ENCODE measurements around the gene PSORS1C1.

Gene PSORS1C1

DNA sequence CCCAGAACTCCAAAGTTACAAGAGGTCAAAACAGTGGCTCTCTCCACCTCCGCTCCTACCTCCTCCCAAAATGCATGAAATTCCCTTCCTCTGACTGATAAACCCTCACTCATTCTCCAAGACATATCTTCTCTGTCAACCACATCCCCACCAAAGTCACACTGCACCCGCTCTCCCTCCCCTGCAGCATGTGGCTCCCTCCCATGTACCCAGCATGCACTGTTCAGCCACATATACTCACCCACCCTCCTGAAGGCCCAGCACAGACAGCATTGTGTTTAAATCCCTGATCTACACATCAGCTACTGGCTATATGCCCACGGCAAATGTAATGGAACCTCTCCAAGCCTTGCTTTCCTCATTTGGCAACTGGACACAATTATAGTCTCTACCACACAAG, 61.4 kb downstream of the PSORS1C1 start:
- Histone ChIP-seq H3K9ac (ENCODE audit: low read length) (no peak overlapping the region), H3K4me1 (ENCODE audit: low read length) (peaks cover 37% of the 10 kb centered on the region), H3K4me2 (ENCODE audit: low read length) (no peak overlapping the region), H3K27me3 (ENCODE audit: low read depth, low read length) (no peaks in the 10 kb centered on the region), H3K79me2 (ENCODE audit: low read length) (peaks cover 92% of the 10 kb centered on the region), H3K36me3 (replicated peaks; ENCODE audit: low read depth, low read length) (peaks cover 8% of the 10 kb centered on the region), H4K20me1 (ENCODE audit: insufficient read depth, low read length) (peaks cover 24% of the 10 kb centered on the region), H2AFZ (ENCODE audit: low read depth, low read length) (no peak overlapping the region), H3K9me3 (ENCODE audit: insufficient read depth, low read length) (no peaks in the 10 kb centered on the region), H3K27ac (ENCODE audit: low read length) (no peak overlapping the region), H3K4me3 (ENCODE audit: low read length) (no peak overlapping the region)
- TF ChIP-seq CTCF (IDR thresholded peaks at IDR 0.05; ENCODE audit: low read depth, low read length) (no peak), EZH2phosphoT487 (IDR thresholded peaks at IDR 0.05; ENCODE audit: low read depth) (no peak)

DNA sequence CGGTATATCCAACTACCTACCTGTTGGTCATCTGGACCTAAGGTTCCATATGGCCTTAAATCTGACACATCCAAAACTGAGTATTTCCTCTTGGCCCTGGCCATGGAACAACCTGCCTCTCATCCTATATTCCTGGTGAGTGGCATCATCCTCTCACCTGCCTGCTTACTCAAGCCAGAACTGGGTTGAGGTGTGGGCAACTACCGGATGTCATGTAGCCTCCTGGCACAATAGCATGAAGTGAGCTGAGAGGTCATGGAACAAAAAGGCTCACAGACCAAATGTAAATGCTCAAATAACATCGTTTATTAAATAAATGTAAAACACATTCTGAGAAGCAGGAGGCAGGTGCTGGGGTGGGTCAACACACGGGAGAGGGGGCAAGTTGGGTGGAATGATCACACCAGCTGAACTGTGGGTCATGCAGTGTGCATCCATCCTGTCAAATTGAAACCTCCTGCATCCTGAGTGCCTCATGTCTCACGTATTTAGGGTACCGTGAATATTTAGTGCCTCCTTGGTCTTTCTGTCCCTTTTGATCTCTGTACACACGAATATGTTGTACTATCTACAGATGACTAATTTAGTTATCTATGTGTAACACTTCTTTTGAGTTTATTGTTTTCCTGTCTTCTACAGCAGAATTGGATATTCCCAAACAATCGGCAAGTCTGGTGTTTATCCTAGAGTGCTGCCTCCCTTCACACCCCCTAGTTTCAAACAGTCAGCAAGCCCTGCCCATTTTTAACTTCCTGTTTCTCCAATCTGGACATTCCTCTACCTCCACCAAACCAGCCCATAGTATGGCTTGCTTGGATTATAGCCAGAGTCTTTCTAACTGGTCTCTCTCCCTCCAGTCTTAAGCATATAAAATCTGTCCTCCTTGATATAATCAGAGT, 63.8 kb downstream of the PSORS1C1 start:
- Histone ChIP-seq H3K27me3 (ENCODE audit: low read depth, low read length) (no peaks in the 10 kb centered on the region), H3K36me3 (replicated peaks; ENCODE audit: low read depth, low read length) (peaks cover 8% of the 10 kb centered on the region), H3K4me1 (ENCODE audit: low read length) (peaks cover 33% of the 10 kb centered on the region), H3K79me2 (ENCODE audit: low read length) (peaks cover 94% of the 10 kb centered on the region), H3K9ac (ENCODE audit: low read length) (peak overlapping the region; percentile 26; the same call in 1 of the 2 replicates), H3K27ac (ENCODE audit: low read length) (peak overlapping the region; percentile 41), H2AFZ (ENCODE audit: low read depth, low read length) (no peak overlapping the region), H3K9me3 (ENCODE audit: insufficient read depth, low read length) (no peaks in the 10 kb centered on the region), H3K4me2 (ENCODE audit: low read length) (peak overlapping the region; percentile 72), H4K20me1 (ENCODE audit: insufficient read depth, low read length) (peaks cover 24% of the 10 kb centered on the region), H3K4me3 (ENCODE audit: low read length) (peak overlapping the region; percentile 46)
- TF ChIP-seq EZH2phosphoT487 (IDR thresholded peaks at IDR 0.05; ENCODE audit: low read depth) (no peak), CTCF (IDR thresholded peaks at IDR 0.05; ENCODE audit: low read depth, low read length) (no peak)

DNA sequence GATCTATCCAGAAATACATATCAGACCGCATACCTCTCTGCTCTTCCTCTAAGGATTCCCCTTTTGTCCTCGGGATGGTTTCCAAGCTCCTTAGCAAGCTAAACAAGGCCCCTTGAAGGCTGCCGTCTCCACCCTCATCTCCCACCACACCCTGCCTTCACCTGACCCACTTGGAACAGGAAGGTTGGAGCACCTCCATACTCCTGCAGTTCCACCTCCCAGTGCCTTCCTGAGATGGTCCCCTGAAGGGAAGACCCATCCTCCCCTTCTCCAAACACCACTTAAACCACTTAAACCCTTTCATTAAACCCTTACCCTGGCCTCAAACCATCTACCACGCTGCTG, 64.4 kb downstream of the PSORS1C1 start:
- H3K36me3 ChIP-seq (replicated peaks; ENCODE audit: low read depth, low read length): peaks cover 8% of the 10 kb centered on the region
- H3K27me3 ChIP-seq (ENCODE audit: low read depth, low read length): no peaks in the 10 kb centered on the region
- H3K27ac ChIP-seq (ENCODE audit: low read length): peak overlapping the region; percentile 41
- TF ChIP-seq CTCF (IDR thresholded peaks at IDR 0.05; ENCODE audit: low read depth, low read length) (no peak), EZH2phosphoT487 (IDR thresholded peaks at IDR 0.05; ENCODE audit: low read depth) (no peak)
- peak overlapping the region; percentile 26; the same call in 1 of the 2 replicates for H3K9ac ChIP-seq (ENCODE audit: low read length)
- H4K20me1 ChIP-seq (ENCODE audit: insufficient read depth, low read length): peaks cover 24% of the 10 kb centered on the region
- peak overlapping the region; percentile 46 for H3K4me3 ChIP-seq (ENCODE audit: low read length)
- H3K9me3 ChIP-seq (ENCODE audit: insufficient read depth, low read length): no peaks in the 10 kb centered on the region
- H3K4me2 ChIP-seq (ENCODE audit: low read length): peak overlapping the region; percentile 72
- peaks cover 94% of the 10 kb centered on the region for H3K79me2 ChIP-seq (ENCODE audit: low read length)
- peaks cover 37% of the 10 kb centered on the region for H3K4me1 ChIP-seq (ENCODE audit: low read length)
- H2AFZ ChIP-seq (ENCODE audit: low read depth, low read length): no peak overlapping the region

DNA sequence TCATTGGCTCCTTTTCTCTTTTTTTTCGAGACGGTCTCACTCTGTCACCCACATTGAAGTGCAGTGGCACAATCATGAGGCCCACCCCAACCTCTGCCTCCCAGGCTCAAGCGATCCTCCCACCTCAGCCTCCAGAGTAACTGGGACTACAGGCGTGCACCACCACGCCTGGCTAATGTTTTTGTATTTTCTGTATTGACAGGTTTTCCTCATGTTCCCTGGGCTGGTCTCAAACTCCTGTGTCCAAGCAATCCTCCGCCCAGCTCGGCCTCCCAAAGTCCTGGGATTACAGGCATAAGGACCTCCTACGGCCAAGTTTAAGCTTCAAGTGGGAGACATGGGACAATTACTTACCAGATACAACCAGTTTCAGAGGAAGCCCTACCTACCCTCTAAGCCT, 65.3 kb downstream of the PSORS1C1 start:
- H3K9ac ChIP-seq (ENCODE audit: low read length): no peak overlapping the region
- peaks cover 94% of the 10 kb centered on the region for H3K79me2 ChIP-seq (ENCODE audit: low read length)
- H2AFZ ChIP-seq (ENCODE audit: low read depth, low read length): no peak overlapping the region
- H3K9me3 ChIP-seq (ENCODE audit: insufficient read depth, low read length): no peaks in the 10 kb centered on the region
- peaks cover 8% of the 10 kb centered on the region for H3K36me3 ChIP-seq (replicated peaks; ENCODE audit: low read depth, low read length)
- peak overlapping the region; percentile 14; the same call in 1 of the 2 replicates for H3K4me2 ChIP-seq (ENCODE audit: low read length)
- no peak overlapping the region for H3K27ac ChIP-seq (ENCODE audit: low read length)
- H3K4me1 ChIP-seq (ENCODE audit: low read length): peaks cover 37% of the 10 kb centered on the region
- H3K27me3 ChIP-seq (ENCODE audit: low read depth, low read length): no peaks in the 10 kb centered on the region
- no peak overlapping the region for H3K4me3 ChIP-seq (ENCODE audit: low read length)
- TF ChIP-seq EZH2phosphoT487 (IDR thresholded peaks at IDR 0.05; ENCODE audit: low read depth): no peak
- TF ChIP-seq CTCF (IDR thresholded peaks at IDR 0.05; ENCODE audit: low read depth, low read length): no peak
- H4K20me1 ChIP-seq (ENCODE audit: insufficient read depth, low read length): peaks cover 24% of the 10 kb centered on the region

All from OCI-LY3 (cell line).